ENCODE results near the gene CEBPZ. TPM values are rescaled to one million over a fixed set of nuclear protein-coding genes. Genes with fewer than 3 reads are reported as not detected.

The CEBPZ gene
- total and polyA plus RNA-seq, 2 of the 13 experiments (the other 11 are each of a cell fraction or from before 2014, with no cell fraction given) = 14.4 to 117 TPM

GRCh38 chr2:37189452-37190153 lies 41.8 kb downstream of the CEBPZ start:
- H2AFZ ChIP-seq (ENCODE audit: low read length) = no peak overlapping the region
- WGBS (ENCODE audit: low lambda C conversion rate) = 41% methylated on average over 6 of the region's 6 CpGs
- no peaks in the 10 kb centered on the region for H4K20me1 ChIP-seq (ENCODE audit: insufficient read depth, low read length)
- ATAC-seq (peak; percentile 98), DNase-seq (ENCODE audit: low spot score) (peak; percentile 90), FAIRE-seq (peak; percentile 99)
- intact Hi-C loops (cut with micrococcal nuclease; ENCODE audit: unreplicated experiment) = loop anchor here (1.0 kb wide), 1 partner anchor 21 kb away; no protein-coding TSS in a partner anchor
- H3K79me2 ChIP-seq (ENCODE audit: insufficient read depth, low read length) = no peaks in the 10 kb centered on the region
- H3K36me3 ChIP-seq (replicated peaks in 1 of 2; ENCODE audit: control insufficient read depth in 1 of 2, insufficient read depth in 2 of 2, low read length in 2 of 2) = no peaks in the 10 kb centered on the region
- H3K9ac ChIP-seq (ENCODE audit: insufficient read depth, low read depth, low read length) = no peak overlapping the region
- BruUV-seq (replicated peaks) = no TSS peak
- peaks cover 21% of the 10 kb centered on the region for H3K4me1 ChIP-seq (ENCODE audit: insufficient read depth, low read length)
- ChIA-PET POLR2A (interaction anchor here (0.8 to 2.9 kb wide), 4 partner anchors 11 to 42 kb away, joined by 3 to 9 read pairs (median 4); partner anchors contain the start of genes CEBPZ and NDUFAF7), CTCF (ENCODE audit: low intra/inter-chr PET ratio, low total read pairs) (no interaction called here)
- H3K9me3 ChIP-seq (ENCODE audit: low read length) = no peaks in the 10 kb centered on the region
- peak overlapping the region; percentile 62 for H3K4me2 ChIP-seq (ENCODE audit: low read depth, low read length)
- H3K27me3 ChIP-seq (ENCODE audit: control insufficient read depth in 1 of 2, insufficient read depth in 2 of 2, low read length in 2 of 2) = peaks cover 3 to 23% of the 10 kb centered on the region in 2 experiments; a peak in 3 of 5 replicates
- in situ Hi-C loops (cut with HindIII; ENCODE audit: extremely low pct_ligation_motif_present, low pct_unique_long_range_greater_than_20kb) = no loop called here
- no peak overlapping the region for H3K27ac ChIP-seq (ENCODE audit: extremely low read length, insufficient read depth, low read length)
- 0 out of 6 replicates have a peak overlapping the region, but pooled peaks of 2 of the 3 experiments have one; percentile 4 to 7 for H3K4me3 ChIP-seq (replicated peaks in 1 of 3; ENCODE audit: insufficient read depth in 1 of 3, low read depth in 2 of 3, low read length in 3 of 3)
- TF ChIP-seq HMGXB4 (CRISPR knock-in tag; IDR thresholded peaks at IDR 0.05; ENCODE audit: borderline replicate concordance in 1 of 2, low read depth in 1 of 2) = peak; percentile 37 to 46; a peak in 1 of 4 replicates
- no peak for TF ChIP-seq CHD4 (IDR thresholded peaks at IDR 0.05; ENCODE audit: borderline replicate concordance, low read length)
- 0 out of 2 replicates have a peak, but pooled peaks have one; percentile 58 for TF ChIP-seq ZSCAN29 (CRISPR knock-in tag; conservative IDR thresholded peaks at IDR 0.05)
- TF ChIP-seq ZBTB2 (CRISPR knock-in tag; IDR thresholded peaks at IDR 0.05; ENCODE audit: low read depth) = no peak
- TF ChIP-seq CEBPG (CRISPR knock-in tag; IDR thresholded peaks at IDR 0.05) = 0 out of 2 replicates have a peak, but pooled peaks have one; percentile 36
- no peak for TF ChIP-seq YEATS4 (CRISPR knock-in tag; IDR thresholded peaks at IDR 0.05; ENCODE audit: borderline replicate concordance)
- no peak for TF ChIP-seq ZNF18 (CRISPR knock-in tag; IDR thresholded peaks at IDR 0.05; ENCODE audit: insufficient replicate concordance)
- no peak for TF ChIP-seq ATF5 (CRISPR knock-in tag; IDR thresholded peaks at IDR 0.05; ENCODE audit: low read depth)
- no peak for TF ChIP-seq ZNF496 (CRISPR knock-in tag; IDR thresholded peaks at IDR 0.05; ENCODE audit: insufficient replicate concordance)
- TF ChIP-seq HMGA1 (CRISPR knock-in tag; conservative IDR thresholded peaks at IDR 0.05) = no peak
- no peak for TF ChIP-seq IRF1 (CRISPR knock-in tag; IDR thresholded peaks at IDR 0.05; ENCODE audit: low read depth)
- no peak for TF ChIP-seq ZNF296 (CRISPR knock-in tag; conservative IDR thresholded peaks at IDR 0.05)
- TF ChIP-seq NCOA2 (CRISPR knock-in tag; IDR thresholded peaks at IDR 0.05) = peak; percentile 32; the same call in 1 of the 2 replicates
- no peak for TF ChIP-seq PRPF4 (IDR thresholded peaks at IDR 0.05; ENCODE audit: low read depth, low read length, poor library complexity, severe bottlenecking)
- 0 out of 2 replicates have a peak, but pooled peaks have one; percentile 35 for TF ChIP-seq KDM2A (CRISPR knock-in tag; IDR thresholded peaks at IDR 0.05; ENCODE audit: borderline replicate concordance, low read depth)
- no peak for TF ChIP-seq FOXA1 (IDR thresholded peaks at IDR 0.05)
- peak; percentile 65 for TF ChIP-seq FOXA1 (CRISPR knock-in tag; IDR thresholded peaks at IDR 0.05)
